GM18499 (cell line): Measurements from ENCODE around the gene HMG20B.

ENCODE experiments used
- ATAC-seq: cut with Tn5 transposase; IDR thresholded peaks from one replicate; pipeline ENCODE4 v1.9.1; 2021; ENCODE audit warnings: moderate number of reproducible peaks; ENCODE audit not compliant: insufficient read depth, unreplicated experiment

The HMG20B gene

DNA sequence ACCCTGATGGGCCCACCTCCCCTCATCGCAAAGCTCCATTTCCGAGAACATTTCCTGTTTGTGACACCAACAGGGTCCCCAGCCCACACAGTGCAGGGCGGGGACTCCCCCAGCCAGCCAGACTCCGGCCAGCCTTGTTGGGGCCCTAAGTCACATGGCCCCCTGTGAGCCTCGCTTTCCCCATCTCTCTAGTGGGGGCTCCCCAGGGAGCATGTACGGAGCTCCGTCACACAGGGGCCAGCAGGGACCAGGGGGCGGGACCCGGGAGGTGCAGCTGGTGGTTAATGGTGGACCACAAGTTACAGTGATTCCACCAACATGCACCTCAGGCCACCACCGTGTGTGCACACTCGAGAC, 32.2 kb downstream of the HMG20B start:
- ATAC-seq = no peak

DNA sequence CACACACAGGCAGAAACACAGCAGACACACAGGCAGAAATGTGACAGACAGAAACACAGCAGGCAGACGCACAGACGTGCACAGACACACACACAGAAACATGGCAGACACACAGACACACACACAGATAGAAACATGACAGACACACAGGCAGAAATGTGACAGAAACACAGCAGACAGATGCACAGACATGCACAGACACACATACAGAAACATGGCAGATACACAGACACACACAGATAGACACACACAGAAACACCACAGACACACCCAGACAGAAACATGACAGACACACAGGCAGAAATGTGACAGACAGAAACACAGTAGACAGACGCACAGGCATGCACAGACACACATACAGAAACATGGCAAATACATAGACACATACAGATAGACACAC, 32.6 kb downstream of the HMG20B start:
- ATAC-seq = no peak

DNA sequence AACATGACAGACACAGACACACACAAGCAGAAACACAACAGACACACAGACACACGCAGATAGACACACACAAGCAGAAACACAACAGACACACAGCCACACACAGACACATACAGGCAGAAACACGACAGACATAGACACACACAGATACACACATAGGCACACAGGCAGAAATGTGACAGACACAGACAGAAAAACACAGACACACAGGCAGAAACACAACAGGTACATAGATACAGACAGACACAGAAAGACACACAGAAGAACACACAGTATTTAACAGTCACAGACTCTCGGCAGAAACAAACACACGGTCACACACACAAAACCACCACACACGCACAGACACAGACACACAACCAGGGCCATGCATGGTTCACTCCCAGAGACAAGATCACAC, 33.0 kb downstream of the HMG20B start:
- no peak for ATAC-seq

DNA sequence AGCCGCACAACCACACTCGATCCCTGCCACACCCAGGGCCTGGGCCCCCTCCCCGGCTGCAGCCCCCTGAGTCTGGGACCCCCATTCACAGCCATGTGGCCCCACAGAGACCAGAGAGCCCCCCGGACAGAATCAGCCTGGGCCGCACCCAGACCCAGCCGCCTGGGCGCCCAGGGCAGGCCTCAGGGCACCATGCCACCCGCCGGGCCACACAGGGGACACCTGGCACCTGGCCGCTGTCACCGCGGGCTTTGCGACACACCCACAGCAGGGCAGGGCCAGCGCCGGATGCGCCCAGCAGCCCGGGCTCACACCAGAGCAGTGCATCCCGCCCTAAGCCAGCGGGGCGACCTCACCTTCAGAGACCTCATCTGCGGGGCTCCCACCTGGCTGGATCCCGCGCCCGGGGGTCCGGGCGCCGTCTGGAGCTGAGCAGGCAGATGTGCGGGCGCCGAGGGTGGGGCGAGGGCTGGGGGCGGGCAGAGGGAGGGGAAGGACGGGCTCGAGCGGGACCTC, 33.5 kb downstream of the HMG20B start:
- no peak for ATAC-seq

DNA sequence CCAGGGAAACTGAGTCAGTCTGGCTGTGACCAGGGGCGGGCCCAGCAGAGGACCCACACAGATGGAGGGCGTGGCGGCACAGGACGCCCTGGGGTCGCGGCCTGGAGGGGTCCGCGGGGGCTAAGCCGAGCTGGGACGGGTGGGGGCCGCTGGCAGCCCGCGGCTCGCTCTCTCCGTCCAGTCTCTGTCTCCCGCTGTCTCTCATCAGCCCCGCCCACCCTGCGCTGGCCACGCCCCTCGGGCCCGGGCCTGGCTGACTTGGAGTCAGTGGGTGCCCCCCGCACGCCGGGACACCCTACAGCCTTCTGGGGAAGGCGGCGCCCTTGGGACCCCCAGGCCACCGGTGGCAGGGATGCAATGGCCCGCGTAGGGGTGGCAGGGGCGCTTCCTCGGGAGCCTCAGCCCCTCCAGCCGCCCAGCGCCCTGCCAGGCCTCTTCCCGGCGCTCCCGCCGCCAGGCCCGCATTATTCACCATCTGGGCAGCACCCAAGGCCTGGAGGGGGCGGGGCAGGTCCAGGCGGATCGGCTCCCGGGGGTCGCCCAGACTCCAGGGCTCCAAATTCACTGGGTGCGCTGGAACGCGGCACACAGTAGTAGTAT, 34.0 kb downstream of the HMG20B start, which contains the start of gene TBXA2R:
Gene TBXA2R (minus strand): TSS at position 186 of the 600 bp plus-strand sequence. CDS start 6,241 bp downstream, outside the sequence.
- ATAC-seq = no peak

DNA sequence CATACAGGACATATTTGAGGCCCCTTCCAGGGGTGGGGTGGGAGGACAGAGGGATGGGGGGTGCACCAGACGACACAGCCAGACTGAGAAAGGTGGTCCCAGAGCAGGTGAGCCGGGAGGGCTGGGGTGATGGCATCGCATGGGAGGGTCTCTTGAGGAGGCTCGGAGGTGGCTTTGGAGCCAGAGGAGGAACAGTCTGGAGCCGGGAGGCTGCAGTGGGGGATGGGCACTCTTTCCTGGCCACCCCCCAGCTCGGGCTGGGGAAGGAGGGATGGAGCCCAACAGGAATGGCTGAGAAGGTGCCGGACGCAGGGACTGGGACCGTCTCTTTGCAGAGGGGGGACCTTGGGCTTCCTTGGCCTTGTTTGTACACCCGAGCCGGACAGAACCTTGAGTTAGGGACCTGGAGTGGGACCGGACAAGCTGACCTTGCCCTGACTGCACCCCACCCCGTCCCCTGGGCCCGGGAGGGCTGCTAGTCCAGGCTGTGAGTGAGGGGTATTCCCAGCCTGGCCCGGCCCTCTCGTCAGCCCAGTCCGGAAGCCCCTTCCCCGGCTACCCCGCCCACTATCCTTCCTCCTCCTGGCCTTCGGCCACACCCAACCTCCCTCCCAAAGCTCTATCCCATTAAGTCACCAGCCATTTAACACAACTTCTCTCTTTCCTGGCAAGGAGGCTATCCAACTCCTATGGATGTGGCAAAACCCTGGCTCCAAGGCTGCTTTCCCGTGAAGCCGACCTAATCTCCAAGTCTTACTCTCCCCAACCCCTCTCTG, 34.7 kb downstream of the HMG20B start:
- no peak for ATAC-seq

DNA sequence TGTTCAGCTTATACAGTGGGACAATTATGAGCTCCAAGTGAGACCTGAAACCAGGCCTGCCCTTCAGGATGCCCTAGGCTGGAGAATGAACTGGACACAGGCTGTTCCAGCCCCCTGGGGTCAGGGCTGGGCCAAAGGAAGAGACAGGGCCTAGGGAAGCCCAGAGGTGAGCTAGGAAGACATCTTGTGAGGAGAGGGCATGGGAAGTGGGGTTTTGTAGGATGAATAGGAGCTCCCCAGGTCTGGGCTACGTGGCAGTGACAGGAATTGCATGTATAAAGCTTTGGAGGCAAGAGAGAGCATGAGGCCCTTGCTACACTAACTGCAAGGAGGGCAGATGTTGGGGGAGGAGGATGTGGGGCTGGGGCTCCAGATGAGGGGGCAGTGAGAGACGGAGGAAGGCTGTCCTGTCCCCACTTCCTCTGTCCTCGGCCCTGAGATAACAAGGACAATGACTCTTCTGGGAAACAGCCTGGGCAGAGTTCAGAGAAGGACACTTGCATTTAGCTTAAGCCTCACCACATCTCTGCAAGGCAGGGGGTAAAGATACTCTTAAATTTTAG, 35.4 kb downstream of the HMG20B start:
- ATAC-seq = no peak

DNA sequence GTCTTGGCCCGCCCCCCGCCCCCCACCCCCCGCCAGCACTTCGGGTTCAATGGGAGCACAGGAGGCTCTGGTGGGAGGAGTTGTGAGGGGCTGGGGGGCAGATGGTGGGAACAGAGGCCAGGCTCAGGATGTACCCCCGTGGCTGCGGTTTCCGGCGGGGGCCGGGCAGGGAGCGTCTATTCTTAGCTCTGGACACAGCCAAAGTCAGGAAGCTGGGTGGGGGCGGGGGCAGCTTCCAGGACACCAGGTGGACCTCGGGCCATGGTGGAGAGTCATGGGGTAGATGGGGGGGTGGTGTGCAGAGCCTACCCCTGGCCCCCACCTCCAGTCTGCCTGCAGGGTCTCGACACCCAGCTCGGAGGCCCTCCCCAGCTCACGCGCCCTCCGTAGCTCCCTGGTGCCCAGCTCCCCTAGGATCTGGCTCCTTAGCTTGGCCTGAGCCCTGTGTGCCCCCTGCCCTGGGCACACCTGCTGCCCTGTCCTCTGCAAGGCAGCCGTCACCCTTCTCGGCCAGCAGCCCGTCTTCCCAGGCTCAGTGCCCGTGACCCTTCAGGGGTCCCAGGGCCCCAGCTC, 36.1 kb downstream of the HMG20B start:
- no peak for ATAC-seq

DNA sequence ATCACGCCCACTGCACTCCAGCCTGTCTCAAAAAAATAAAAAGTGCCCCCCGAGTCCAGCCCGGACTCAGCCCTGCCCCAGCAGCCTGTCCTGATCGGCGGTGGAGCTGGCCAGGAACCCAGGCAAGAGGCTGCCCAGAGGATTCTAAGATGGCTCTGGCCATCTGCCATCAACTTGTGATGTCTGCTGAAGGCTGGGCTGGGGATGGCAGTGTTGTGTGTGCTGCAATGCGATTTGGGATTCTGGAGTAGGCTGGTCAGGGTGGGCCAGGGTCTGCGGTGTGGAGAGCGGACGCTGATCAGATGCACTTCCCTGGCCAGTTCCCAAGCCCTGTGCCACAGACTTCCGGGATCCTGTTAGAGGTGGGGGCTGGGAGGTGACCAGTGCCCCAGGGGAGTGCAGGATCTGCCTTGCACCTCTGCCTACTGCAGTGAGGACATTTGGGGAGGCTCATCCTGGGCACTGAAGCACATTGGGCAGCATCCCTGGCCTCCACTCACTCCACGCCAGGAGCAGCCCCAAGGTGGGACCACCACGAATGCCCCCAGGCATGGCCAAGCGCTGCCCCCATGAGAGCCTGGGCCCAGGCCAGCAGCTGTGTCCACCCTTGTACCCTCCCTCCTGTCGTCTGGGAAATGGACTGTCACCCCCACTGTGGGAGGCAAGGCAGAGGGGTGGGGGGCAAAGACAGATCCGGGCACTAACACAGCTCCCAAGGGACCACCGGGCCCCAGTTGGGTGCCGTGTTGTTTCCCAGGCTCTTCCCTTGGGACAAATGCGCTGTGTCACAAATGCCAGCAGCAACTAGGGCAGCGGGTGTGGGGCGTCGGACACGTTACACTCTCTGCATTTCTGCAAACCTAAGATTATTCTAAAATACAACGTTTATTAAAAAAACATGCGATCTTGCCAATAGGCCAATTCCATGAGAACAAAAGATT, 37.3 kb downstream of the HMG20B start:
- no peak for ATAC-seq

DNA sequence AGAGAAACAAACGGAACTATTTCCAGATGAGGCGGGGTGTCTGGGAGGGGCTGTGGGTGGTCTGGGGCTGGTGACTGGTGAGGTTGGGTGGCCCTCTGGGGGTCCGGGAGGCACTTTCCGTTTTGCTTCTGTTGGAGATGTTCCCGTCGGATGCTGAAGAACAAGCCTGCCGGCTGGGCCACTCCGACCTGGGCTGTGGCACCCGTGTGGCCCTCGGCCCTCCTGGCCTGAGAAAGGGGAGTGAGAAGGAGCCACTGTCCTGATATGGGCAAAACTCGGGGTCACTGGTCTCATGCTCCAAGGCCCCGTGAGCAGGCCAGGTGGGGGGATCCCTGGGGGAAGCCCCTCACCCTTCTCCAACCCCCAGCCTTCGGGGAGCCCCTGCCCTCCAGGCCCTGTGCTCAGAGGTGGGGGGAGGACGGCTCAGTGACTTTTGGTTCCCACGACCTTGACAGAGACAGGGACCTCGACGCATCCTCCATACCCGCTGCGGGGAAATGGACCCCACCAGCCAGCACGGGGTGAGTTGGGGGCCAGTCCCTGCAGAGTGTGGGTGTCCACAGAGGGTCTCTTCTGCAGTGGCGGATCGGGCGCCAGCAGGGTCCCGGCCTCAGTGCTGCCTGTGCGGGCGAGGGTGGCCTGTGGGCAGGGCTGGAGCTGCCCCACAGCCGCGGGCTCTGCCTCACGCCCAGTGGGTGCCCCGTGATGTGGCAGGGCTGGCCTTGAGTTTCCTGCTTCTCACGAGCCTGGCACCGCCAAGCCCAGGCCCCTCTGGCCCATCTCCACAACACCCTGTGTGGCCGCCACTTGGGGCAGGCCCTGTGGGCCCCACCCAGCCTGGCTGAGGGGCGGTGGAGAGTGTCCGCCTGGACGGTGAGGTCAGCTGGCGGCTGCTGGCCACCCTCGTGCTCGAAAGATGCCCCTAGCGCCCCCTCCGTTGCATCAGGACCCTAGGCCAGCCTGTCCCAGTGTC, 38.3 kb downstream of the HMG20B start:
- ATAC-seq = no peak

DNA sequence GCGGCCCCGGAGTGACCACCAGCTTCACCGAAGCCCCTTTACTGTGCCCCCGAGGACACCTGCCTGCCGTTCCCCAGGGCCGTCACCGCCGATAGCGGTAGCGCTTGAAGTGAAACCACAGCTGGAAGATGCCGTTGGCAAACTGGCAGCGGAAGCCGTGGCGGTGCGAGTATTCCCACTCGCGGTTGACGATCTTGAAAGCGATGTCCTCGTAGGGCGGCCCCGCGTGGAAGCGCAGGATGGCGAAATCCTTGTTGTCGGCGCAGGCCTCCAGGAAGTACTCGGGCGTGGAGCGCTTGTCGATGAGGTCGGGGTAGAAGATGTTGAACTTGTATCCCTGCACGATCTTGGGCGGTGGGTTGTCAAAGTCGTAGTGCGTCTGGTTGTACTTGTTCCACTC, 39.1 kb downstream of the HMG20B start:
- no peak for ATAC-seq

DNA sequence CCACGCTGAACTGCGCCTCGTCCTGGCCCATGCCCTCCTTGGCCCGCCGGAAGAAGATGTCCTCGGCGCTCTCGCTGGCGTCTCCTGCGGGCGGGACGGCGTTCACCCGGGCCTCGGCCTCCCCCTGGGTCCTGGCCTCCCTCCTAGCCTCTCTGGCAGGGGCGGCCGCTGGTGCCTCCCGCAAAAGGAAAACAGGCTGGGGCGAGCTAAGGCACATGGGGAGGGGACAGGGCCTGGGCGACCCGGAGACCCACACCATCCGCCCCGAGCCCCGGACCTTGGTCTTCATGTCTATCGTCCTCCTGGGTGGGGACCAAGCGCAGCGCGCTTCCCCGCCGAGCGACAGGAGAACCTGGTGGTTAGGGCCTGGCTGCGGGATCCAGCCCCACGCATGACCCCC, 39.6 kb downstream of the HMG20B start:
- no peak for ATAC-seq

DNA sequence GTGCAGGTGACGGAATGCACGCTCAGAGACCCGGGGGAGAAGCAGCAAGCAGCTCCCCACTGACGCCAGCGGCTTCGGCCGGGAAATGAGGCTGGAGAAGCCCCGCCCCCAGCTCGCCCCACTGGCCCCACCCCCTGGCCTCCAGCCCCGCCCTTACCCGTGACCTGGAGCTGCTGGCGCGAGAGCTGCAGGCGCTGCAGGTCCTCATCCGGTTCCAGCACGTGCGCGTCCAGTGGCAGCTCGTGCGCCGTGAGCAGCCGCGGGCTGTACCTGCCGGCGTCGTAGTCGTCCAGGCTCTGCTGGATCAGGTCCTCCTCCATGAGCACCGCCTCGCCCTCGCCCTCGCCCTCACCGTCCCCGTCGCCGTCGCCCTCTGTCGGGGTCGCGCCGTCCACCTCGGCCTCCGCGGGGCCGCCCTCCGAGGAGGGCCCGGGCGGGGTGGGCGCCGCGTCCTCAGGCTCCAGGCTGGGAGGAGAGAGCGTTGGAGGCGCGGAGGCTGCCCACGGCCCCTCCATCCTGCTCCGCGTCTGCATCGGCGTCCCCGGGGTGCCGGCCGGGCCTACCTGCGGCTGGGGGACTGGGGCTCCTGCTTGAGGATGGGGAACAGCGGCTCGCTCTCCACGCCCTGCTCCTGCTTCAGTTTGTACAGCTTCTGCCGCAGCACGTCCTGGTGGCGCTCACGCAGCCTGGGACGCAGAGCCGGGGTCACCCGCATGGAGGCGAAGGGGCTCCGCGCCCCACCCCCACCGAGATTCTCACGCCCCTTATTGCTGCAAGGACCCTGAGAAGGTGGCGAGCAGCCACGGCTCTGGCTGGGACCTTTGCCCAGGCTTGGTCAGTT, 40.4 kb downstream of the HMG20B start:
- ATAC-seq = no peak

DNA sequence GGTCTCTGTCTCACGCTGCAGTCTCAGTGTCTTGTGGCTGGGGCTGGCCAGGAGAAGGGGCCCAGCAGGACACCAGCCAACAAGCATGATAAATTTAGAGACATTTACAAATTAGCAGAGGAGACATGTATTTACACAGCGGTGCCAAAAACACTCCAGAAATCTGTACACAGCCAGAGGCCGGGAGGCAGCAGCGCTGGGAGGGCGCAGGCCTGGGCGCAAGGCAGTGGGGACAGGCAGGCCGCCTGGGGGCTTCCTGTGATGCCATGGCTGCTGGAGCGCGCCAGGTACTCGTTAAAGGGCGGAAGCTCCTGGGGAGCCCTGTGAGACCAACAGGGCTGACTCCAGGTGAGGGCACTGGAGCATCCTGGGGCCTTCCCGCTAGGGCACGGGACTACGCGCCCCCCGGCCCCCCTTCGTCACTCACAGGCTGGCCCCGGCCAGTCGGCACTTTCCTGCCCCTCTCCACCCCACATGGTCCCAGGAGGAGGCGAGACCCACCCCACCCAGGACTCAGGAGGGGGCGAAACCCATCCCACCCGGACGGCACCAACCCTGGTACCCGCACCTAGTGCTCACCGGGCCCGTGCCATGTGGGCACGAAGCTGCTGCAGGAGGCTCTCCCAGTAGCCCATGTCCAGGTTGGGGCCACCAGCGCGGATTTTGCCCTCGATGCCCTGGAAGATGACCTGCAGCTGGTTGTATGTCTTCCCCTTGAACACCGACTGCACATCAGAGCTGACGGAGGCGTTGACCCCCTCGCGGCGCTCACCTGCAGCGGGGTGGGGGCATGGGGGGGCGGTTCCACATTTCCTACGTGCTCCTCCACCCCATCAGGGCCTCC, 41.3 kb downstream of the HMG20B start:
- ATAC-seq = no peak

DNA sequence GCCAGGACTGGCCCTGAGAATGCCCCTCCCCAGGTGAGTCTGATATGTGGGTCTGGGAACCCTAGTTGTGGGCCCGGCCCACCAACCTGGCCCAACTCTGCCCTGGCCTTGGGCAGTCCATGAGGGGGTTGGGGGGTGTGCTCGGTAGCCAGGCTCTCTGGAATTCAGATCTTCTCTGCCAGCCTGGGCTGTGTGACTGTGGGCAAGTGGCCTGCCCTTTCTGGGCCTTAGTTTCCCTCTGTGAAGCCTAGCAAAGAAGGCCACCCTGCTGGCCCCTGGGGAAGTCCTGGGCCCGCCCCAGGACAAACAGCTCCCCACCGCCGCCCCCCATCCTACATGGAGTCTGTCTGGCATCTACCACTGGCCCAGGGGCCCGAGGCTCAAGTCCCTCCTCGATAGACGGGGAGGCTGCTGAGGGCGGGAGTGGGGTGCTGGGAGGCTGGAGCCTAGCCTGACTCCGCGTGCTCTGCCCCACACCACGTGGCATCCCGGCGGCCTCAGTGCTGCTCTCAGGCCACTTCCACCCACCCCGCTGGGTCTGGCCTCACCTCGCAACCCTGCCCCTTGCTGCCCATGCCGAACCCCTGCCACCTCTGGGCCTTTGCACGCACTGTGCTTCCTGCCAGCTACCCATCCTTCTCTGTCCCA, 42.2 kb downstream of the HMG20B start:
- ATAC-seq = no peak

DNA sequence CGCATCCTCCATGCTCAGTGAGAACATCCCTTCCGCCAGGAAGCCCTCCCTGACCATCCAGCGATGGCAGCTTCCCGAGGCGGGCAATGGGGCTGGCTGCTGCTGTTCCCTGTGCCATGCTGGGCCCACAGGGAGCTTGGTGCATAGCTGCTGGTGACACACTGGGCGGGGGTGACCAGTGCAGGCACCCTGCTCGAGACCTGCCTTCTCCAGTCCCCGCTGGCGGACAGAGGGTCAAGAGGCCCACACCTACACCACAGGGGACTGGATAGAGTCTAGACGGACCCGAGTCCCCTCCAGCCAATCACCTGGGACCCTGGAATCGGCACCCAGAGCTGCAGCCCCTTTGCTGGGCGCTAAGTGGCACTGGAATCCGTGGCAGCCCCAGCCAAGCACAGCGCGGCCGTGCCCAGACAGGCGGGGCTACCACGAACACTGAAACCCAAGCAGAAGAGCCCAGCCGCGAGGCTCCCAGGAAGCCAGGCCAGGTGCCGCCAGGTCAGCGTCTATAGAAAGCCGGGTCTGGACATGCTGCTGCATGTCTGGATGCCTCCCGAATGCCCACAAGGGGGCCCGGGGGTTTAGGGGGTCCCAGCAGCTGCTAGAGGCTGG, 42.9 kb downstream of the HMG20B start:
- no peak for ATAC-seq
